Measurements from ENCODE around the gene CCDC9. TPM values are rescaled to one million over a fixed set of nuclear protein-coding genes. Genes with fewer than 3 reads are reported as not detected.

The CCDC9 gene
- total and polyA plus RNA-seq, 2 of the 13 experiments (the other 11 are each of a cell fraction or from before 2014, with no cell fraction given): 2.9 to 6.3 TPM

- no peaks in the 10 kb centered on the region for H3K79me2 ChIP-seq (ENCODE audit: insufficient read depth, low read length)
- no peaks in the 10 kb centered on the region for H3K9me3 ChIP-seq (ENCODE audit: low read length)
- no peak overlapping the region for H2AFZ ChIP-seq (ENCODE audit: low read length)
- ATAC-seq (peak; percentile 92), DNase-seq (ENCODE audit: low spot score) (peak; percentile 92), FAIRE-seq (peak; percentile 83)
- no peaks in the 10 kb centered on the region for H4K20me1 ChIP-seq (ENCODE audit: insufficient read depth, low read length)
- BruUV-seq (replicated peaks): no TSS peak
- peak overlapping the region in 2 of 3 experiments; percentile 45 to 46; a peak in 4 of 6 replicates for H3K4me3 ChIP-seq (replicated peaks in 1 of 3; ENCODE audit: insufficient read depth in 1 of 3, low read depth in 2 of 3, low read length in 3 of 3)
- no peaks in the 10 kb centered on the region for H3K27me3 ChIP-seq (ENCODE audit: control insufficient read depth in 1 of 2, insufficient read depth in 2 of 2, low read length in 2 of 2)
- H3K27ac ChIP-seq (ENCODE audit: extremely low read length, insufficient read depth, low read length): peak overlapping the region; percentile 46
- ChIA-PET CTCF (ENCODE audit: low intra/inter-chr PET ratio, low total read pairs) (interaction anchor here (0.8 to 2.7 kb wide), 4 partner anchors 13 to 95 kb away, joined by 3 to 33 read pairs (median 9); partner anchors contain the start of gene BBC3), POLR2A (interaction anchor here (0.6 to 3.5 kb wide), 27 partner anchors 9 to 196 kb away, joined by 3 to 93 read pairs (median 5); partner anchors contain the start of genes CCDC9, INAFM1, SAE1 and ZC3H4)
- H3K4me2 ChIP-seq (ENCODE audit: low read depth, low read length): peak overlapping the region; percentile 72
- WGBS (ENCODE audit: low lambda C conversion rate): 15% methylated on average over 26 of the region's 46 CpGs
- no peaks in the 10 kb centered on the region for H3K36me3 ChIP-seq (replicated peaks in 1 of 2; ENCODE audit: control insufficient read depth in 1 of 2, insufficient read depth in 2 of 2, low read length in 2 of 2)
- in situ Hi-C loops (cut with HindIII; ENCODE audit: extremely low pct_ligation_motif_present, low pct_unique_long_range_greater_than_20kb) (no loop called here), intact Hi-C loops (cut with micrococcal nuclease; ENCODE audit: unreplicated experiment) (loop anchor here (1.0 to 5.0 kb wide), 2 partner anchors 34 to 97 kb away; no protein-coding TSS in a partner anchor)
- peaks cover 54% of the 10 kb centered on the region for H3K4me1 ChIP-seq (ENCODE audit: insufficient read depth, low read length)
- H3K9ac ChIP-seq (ENCODE audit: insufficient read depth, low read depth, low read length): peak overlapping the region; percentile 67
- TF ChIP-seq MEIS1 (CRISPR knock-in tag; IDR thresholded peaks at IDR 0.05; ENCODE audit: borderline replicate concordance) (peak; percentile 75), ZNF24 (IDR thresholded peaks at IDR 0.05) (0 out of 2 replicates have a peak, but pooled peaks have one; percentile 39), GTF2F1 (IDR thresholded peaks at IDR 0.05; ENCODE audit: low read length) (no peak), SMC3 (IDR thresholded peaks at IDR 0.05; ENCODE audit: low read length) (peak; percentile 17; the same call in 1 of the 2 replicates), BHLHE40 (IDR thresholded peaks at IDR 0.05; ENCODE audit: low read length) (peak; percentile 93), NR3C1 (CRISPR knock-in tag; IDR thresholded peaks at IDR 0.05) (no peak), ZNF121 (CRISPR knock-in tag; IDR thresholded peaks at IDR 0.05) (peak; percentile 78), THAP11 (CRISPR knock-in tag; IDR thresholded peaks at IDR 0.05) (peak; percentile 79), PHF8 (CRISPR knock-in tag; IDR thresholded peaks at IDR 0.05) (peak; percentile 64), ZBTB8A (CRISPR knock-in tag; IDR thresholded peaks at IDR 0.05; ENCODE audit: borderline replicate concordance, low read depth) (no peak), JARID2 (CRISPR knock-in tag; IDR thresholded peaks at IDR 0.05; ENCODE audit: insufficient replicate concordance) (no peak), NR1H2 (CRISPR knock-in tag; IDR thresholded peaks at IDR 0.05; ENCODE audit: borderline replicate concordance, low read depth) (0 out of 2 replicates have a peak, but pooled peaks have one; percentile 42), RAD21 (CRISPR knock-in tag; IDR thresholded peaks at IDR 0.05) (peak; percentile 99), ZKSCAN5 (CRISPR knock-in tag; IDR thresholded peaks at IDR 0.05) (no peak), NFKBIZ (CRISPR knock-in tag; IDR thresholded peaks at IDR 0.05) (no peak), HMG20B (CRISPR knock-in tag; conservative IDR thresholded peaks at IDR 0.05) (no peak), MATR3 (CRISPR knock-in tag; IDR thresholded peaks at IDR 0.05) (no peak), CREM (IDR thresholded peaks at IDR 0.05) (no peak), CREM (CRISPR knock-in tag; IDR thresholded peaks at IDR 0.05) (no peak), SUZ12 (IDR thresholded peaks at IDR 0.05; ENCODE audit: low read depth, low read length) (no peak), DR1 (CRISPR knock-in tag; IDR thresholded peaks at IDR 0.05) (peak; percentile 74), HNRNPUL1 (IDR thresholded peaks at IDR 0.05; ENCODE audit: low read depth, low read length) (0 out of 2 replicates have a peak, but pooled peaks have one; percentile 50), SALL2 (CRISPR knock-in tag; IDR thresholded peaks at IDR 0.05) (peak; percentile 94), ZNF558 (CRISPR knock-in tag; IDR thresholded peaks at IDR 0.05; ENCODE audit: borderline replicate concordance) (0 out of 2 replicates have a peak, but pooled peaks have one; percentile 32), LCORL (IDR thresholded peaks at IDR 0.05) (no peak), LCORL (CRISPR knock-in tag; IDR thresholded peaks at IDR 0.05) (peak; percentile 93), KMT2B (CRISPR knock-in tag; IDR thresholded peaks at IDR 0.05) (no peak; the same call in none of the 2 replicates)
These were observed 12.4 kb upstream of the CCDC9 start for GRCh38 chr19:47243776-47244547.
